Upper lobe of left lung (tissue), 6 donors: ENCODE data around the gene SPSB3. TPM values are rescaled to one million over a fixed set of nuclear protein-coding genes. Genes with fewer than 3 reads are reported as not detected.

ENCODE experiments used
- ATAC-seq, 2 donors: fragments of 200-7000 bp; cut with Tn5 transposase; one replicate each; pipeline ENCODE4 v1.9.1; 2022; ENCODE audit warnings: mild to moderate bottlenecking in 2 of 2, moderate library complexity in 2 of 2; ENCODE audit not compliant: low FRiP score in 2 of 2
- DNase-seq, 2 donors: peaks; one replicate each; pipeline ENCODE4 v3.0.0-alpha.2; 2019 to 2020
- H3K27ac ChIP-seq, 4 donors: fragments of 200-600 bp; sonication (generic); one replicate each; pipeline ENCODE4 v1.5.1; 2016 to 2019
- H3K27me3 ChIP-seq, 4 donors: fragments of 200-600 bp; sonication (generic); one replicate each; pipeline ENCODE4 v1.5.1; 2017 to 2019
- H3K36me3 ChIP-seq, 4 donors: fragments of 200-600 bp; sonication (generic); one replicate each; pipeline ENCODE4 v1.5.1; 2016 to 2019
- H3K4me1 ChIP-seq, 4 donors: fragments of 200-600 bp; sonication (generic); one replicate each; pipeline ENCODE4 v1.5.1; 2018 to 2019
- H3K4me3 ChIP-seq, 4 donors: fragments of 200-600 bp; sonication (generic); one replicate each; pipeline ENCODE4 v1.5.1; 2017 to 2019; ENCODE audit warnings: mild to moderate bottlenecking in 2 of 4, moderate library complexity in 1 of 4
- H3K9me3 ChIP-seq, 4 donors: fragments of 200-600 bp; sonication (generic); one replicate each; pipeline ENCODE4 v1.5.1; 2018 to 2019
- EP300 ChIP-seq, 4 donors: sonication (generic); formaldehyde crosslinking; IDR thresholded peaks; one replicate each; pipeline ENCODE4 v1.5.1; 2017; ENCODE audit warnings: antibody characterized with exemption in 4 of 4, control low read depth in 2 of 4
- POLR2A ChIP-seq, 4 donors: fragments of 450-650 bp; IDR thresholded peaks; one replicate each; pipeline ENCODE4 v1.5.1; 2016 to 2017; ENCODE audit warnings: antibody characterized with exemption in 4 of 4, mild to moderate bottlenecking in 2 of 4
- POLR2AphosphoS5 ChIP-seq, 2 donors: sonication (generic); formaldehyde crosslinking; IDR thresholded peaks; one replicate each; pipeline ENCODE4 v1.5.1; 2017; ENCODE audit warnings: antibody characterized with exemption in 2 of 2
- WGBS, 2 donors: methylation state at CpG; one replicate each; pipeline ENCODE4 v1.1.5; 2017 to 2018; 5-methylcytosine and 5-hydroxymethylcytosine counted together
- total RNA-seq, 6 donors: library from RNA; depleted of rRNA in 4 of 6; stranded (reverse); fragments of >200 nt in 4 of 6; gene quantifications; one replicate each; pipeline versions ENCODE4 v1.1.0 to v1.2.1, GENCODE V29; 2016 to 2021
- TF ChIP-seq, protein P1 (sequence below), 6 experiments: fragments of 450-650 bp in 4 of 6; fragments of 200-600 bp in 2 of 6; sonication (generic) in 2 of 6; IDR thresholded peaks; one replicate each; pipeline ENCODE4 v1.5.1; 2016 to 2019; ENCODE audit warnings: antibody characterized with exemption in 6 of 6
- donor health status: DM: no; HTN: no; CAD: no; lungs with moderate emphysema.
- donor health status: DM: no; HTN: yes; CAD: no; lungs with severe emphysema.

The SPSB3 gene
- total RNA-seq, 6 donors from 2014 or later = 46.2 to 234 (median 64.4) TPM

GRCh38 chr16:1789643-1790045 lies 7.3 kb upstream of the SPSB3 start:
- no peak overlapping the region for H3K4me3 ChIP-seq
- H3K9me3 ChIP-seq = no peaks in the 10 kb centered on the region
- H3K27ac ChIP-seq = no peak overlapping the region
- TF ChIP-seq POLR2AphosphoS5 (IDR thresholded peaks at IDR 0.05) (no peak), POLR2A (IDR thresholded peaks at IDR 0.05) (no peak), EP300 (IDR thresholded peaks at IDR 0.05) (no peak)
- TF ChIP-seq, protein P1, sequence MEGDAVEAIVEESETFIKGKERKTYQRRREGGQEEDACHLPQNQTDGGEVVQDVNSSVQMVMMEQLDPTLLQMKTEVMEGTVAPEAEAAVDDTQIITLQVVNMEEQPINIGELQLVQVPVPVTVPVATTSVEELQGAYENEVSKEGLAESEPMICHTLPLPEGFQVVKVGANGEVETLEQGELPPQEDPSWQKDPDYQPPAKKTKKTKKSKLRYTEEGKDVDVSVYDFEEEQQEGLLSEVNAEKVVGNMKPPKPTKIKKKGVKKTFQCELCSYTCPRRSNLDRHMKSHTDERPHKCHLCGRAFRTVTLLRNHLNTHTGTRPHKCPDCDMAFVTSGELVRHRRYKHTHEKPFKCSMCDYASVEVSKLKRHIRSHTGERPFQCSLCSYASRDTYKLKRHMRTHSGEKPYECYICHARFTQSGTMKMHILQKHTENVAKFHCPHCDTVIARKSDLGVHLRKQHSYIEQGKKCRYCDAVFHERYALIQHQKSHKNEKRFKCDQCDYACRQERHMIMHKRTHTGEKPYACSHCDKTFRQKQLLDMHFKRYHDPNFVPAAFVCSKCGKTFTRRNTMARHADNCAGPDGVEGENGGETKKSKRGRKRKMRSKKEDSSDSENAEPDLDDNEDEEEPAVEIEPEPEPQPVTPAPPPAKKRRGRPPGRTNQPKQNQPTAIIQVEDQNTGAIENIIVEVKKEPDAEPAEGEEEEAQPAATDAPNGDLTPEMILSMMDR (IDR thresholded peaks at IDR 0.05) = no peak
- H3K27me3 ChIP-seq = no peaks in the 10 kb centered on the region
- peaks cover 3 to 71% (median 43%) of the 10 kb centered on the region in 4 donors for H3K36me3 ChIP-seq
- H3K4me1 ChIP-seq = peaks cover 3 to 29% (median 7%) of the 10 kb centered on the region in 4 donors
- 84 to 97% methylated on average over 5 to 22 of the region's 25 CpGs for WGBS, 2 donors
- ATAC-seq = no peak
- DNase-seq = peak in 1 of 2 donors; percentile 79

DNA sequence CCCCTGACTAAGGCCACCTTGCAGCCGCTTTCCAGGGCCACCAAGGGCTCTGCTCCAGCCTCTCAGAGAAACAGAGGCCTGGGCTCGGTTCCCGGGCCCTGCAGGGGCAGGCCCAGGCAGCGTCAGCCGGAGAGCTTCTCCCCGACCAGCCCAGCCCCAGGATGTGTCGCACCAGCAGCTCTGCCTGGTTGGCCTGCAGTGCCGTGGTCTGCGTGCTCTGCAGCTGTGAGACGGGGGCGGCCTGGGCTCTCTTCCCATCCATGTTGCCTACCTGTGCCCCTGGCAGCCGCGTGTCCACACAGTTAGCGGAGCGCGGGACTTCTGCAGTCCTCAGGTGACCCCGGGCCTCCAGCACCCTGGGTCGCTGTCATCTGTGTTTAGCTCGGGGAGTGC lies 6.3 kb upstream of the SPSB3 start:
- peaks cover 8 to 29% (median 10%) of the 10 kb centered on the region in 4 donors for H3K4me1 ChIP-seq
- H3K27ac ChIP-seq = no peak overlapping the region
- H3K36me3 ChIP-seq = peaks cover 3 to 71% (median 43%) of the 10 kb centered on the region in 4 donors
- H3K4me3 ChIP-seq = no peak overlapping the region
- ATAC-seq = no peak
- TF ChIP-seq, protein P1 (IDR thresholded peaks at IDR 0.05) = no peak
- TF ChIP-seq POLR2AphosphoS5 (IDR thresholded peaks at IDR 0.05) (no peak), POLR2A (IDR thresholded peaks at IDR 0.05) (no peak), EP300 (IDR thresholded peaks at IDR 0.05) (no peak)
- no peaks in the 10 kb centered on the region for H3K27me3 ChIP-seq
- 68 to 79% methylated on average over 6 to 19 of the region's 19 CpGs for WGBS, 2 donors
- peak; percentile 20 to 73 for DNase-seq
- H3K9me3 ChIP-seq = no peaks in the 10 kb centered on the region

DNA sequence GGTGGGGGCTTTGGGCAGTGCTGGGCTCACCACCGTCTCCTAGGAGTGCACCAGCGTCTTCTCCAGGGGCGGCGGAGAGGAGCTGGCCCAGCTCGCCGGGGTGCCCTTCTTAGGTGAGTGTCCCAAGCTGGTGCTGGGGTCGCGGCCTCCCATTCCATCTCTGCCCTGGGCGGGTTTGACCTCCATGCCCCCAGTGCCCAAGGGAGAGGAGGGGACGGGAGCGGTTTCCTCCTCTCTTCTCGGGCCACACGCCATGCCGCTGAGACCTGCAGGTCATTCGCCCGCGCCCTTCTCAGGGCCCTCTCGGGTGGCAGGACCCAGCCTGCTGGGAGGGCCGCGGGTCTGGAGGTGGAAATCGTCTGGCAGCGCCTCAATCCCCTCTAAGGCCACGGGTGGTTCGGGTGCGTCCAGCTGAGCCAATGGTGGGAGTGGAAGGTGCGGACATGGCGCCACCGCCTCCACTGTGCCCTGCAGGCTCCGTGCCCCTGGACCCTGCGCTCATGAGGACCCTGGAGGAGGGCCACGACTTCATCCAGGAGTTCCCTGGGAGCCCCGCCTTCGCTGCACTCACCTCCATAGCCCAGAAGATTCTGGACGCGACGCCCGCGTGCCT lies 5.8 kb upstream of the SPSB3 start:
- no peak overlapping the region for H3K4me3 ChIP-seq
- H3K4me1 ChIP-seq = peaks cover 11 to 29% (median 11%) of the 10 kb centered on the region in 4 donors
- no peak overlapping the region for H3K27ac ChIP-seq
- no peaks in the 10 kb centered on the region for H3K27me3 ChIP-seq
- DNase-seq (peak in 1 of 2 donors; percentile 79), ATAC-seq (no peak)
- TF ChIP-seq EP300 (IDR thresholded peaks at IDR 0.05) (no peak), POLR2AphosphoS5 (IDR thresholded peaks at IDR 0.05) (no peak), POLR2A (IDR thresholded peaks at IDR 0.05) (no peak)
- H3K36me3 ChIP-seq = peaks cover 3 to 71% (median 43%) of the 10 kb centered on the region in 4 donors
- no peaks in the 10 kb centered on the region for H3K9me3 ChIP-seq
- 90 to 93% methylated on average over 30 to 34 of the region's 38 CpGs for WGBS, 2 donors

GRCh38 chr16:1787322-1788094 lies 5.1 kb upstream of the SPSB3 start:
- DNase-seq (peak in 1 of 2 donors; percentile 72), ATAC-seq (no peak)
- TF ChIP-seq EP300 (IDR thresholded peaks at IDR 0.05) = no peak
- TF ChIP-seq POLR2A (IDR thresholded peaks at IDR 0.05) = no peak
- no peak for TF ChIP-seq POLR2AphosphoS5 (IDR thresholded peaks at IDR 0.05)
- TF ChIP-seq, protein P1 (IDR thresholded peaks at IDR 0.05) = no peak
- H3K9me3 ChIP-seq = no peaks in the 10 kb centered on the region
- peaks cover 11 to 27% (median 11%) of the 10 kb centered on the region in 4 donors for H3K4me1 ChIP-seq
- H3K4me3 ChIP-seq = no peak overlapping the region
- H3K27me3 ChIP-seq = no peaks in the 10 kb centered on the region
- H3K27ac ChIP-seq = no peak overlapping the region
- H3K36me3 ChIP-seq = peaks cover 3 to 71% (median 43%) of the 10 kb centered on the region in 4 donors
- WGBS, 2 donors = 97 to 98% methylated on average over 11 to 41 of the region's 44 CpGs

DNA sequence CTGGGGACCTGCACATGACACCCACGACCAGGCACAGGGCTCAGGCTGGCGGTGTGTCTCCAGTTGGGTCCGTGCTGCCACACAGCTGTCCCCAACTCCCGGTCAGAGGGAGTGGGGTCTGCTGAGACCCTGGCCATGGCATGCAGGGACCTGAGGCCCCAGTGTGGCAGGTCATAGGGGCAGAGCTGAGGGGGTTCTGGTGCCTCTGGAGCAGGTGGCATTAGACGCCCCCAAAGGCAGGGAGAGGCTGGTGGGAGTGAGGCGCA lies 4.6 kb upstream of the SPSB3 start:
- TF ChIP-seq, protein P1 (IDR thresholded peaks at IDR 0.05) = no peak
- TF ChIP-seq POLR2A (IDR thresholded peaks at IDR 0.05) (no peak), EP300 (IDR thresholded peaks at IDR 0.05) (no peak), POLR2AphosphoS5 (IDR thresholded peaks at IDR 0.05) (no peak)
- H3K27ac ChIP-seq = no peak overlapping the region
- H3K9me3 ChIP-seq = no peaks in the 10 kb centered on the region
- DNase-seq (no peak), ATAC-seq (no peak)
- 91 to 100% methylated on average over 4 to 6 of the region's 6 CpGs for WGBS, 2 donors
- peaks cover 3 to 68% (median 40%) of the 10 kb centered on the region in 4 donors for H3K36me3 ChIP-seq
- no peaks in the 10 kb centered on the region for H3K27me3 ChIP-seq
- no peak overlapping the region for H3K4me3 ChIP-seq
- H3K4me1 ChIP-seq = peaks cover 11 to 28% (median 11%) of the 10 kb centered on the region in 4 donors
